NCI-H524 treated with DMSO at 0.1 percent for 48 hours (cell line): Measurements from ENCODE around the gene NECTIN1.

Experiments
- DNase-seq: peaks from one replicate; lab custom pipeline; 2025; lab: John Stamatoyannopoulos, UW

NECTIN1 gene

DNA sequence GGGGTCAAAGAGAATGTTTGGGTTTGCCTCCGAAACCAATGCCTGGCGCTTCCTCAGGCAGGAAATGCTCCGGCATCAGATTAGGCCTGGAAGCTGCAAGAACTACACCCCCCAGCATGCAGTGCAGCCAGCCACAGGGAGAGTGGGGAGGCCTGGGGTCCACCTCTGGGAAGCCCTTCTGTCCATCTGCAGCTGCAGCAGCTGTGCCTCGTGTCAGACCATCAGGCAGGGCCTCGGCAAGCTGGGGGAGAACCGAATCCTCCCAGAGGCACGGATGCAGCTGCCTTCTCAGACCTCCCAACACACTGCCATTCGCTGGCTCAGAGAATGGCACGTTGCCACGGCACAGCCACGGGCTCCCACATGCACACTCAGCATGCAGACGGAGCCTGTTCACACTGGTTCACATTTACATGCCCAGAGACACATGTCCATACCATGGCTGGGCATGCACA, 57.4 kb downstream of the NECTIN1 start:
- no peak for DNase-seq

DNA sequence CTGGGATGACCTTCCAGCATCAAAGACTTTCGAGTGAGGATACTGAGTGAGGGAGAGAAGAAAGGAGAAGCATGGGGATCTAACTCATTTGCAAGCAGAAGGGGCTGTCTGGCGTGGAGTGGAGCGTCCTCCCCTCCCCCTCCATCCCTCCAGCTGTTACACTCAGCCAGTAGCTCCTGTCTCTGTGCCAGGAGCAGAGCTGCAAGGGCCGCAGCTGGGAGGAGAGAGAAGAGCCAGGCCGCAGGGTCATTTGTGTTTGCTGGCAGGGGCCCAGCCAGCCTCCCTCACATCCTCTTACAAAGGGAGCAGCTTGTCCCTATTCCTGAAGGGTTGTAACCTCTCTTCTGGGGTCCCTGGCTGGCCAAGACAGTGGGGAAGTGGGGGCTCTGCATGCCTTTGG, 57.9 kb downstream of the NECTIN1 start:
- DNase-seq: peak; percentile 54

DNA sequence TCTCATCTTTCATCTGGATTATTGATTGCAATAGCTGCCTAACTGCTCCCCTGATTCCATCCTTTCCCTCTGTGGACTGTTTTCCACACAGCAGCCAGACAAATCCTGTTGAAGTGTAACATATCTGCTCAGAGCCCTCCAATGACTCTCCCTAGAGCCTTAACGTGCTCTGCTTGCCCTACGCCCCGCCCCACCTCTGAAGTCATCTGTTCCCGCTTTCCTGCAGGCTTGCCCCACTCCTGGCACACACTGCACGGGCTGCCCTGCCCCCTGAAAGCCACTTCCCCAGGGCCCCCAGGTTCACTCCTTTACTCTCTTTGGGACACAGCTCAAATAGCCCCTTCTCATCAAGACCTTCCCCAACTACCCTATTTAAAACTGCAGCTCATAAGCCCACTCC, 59.5 kb downstream of the NECTIN1 start:
- DNase-seq: no peak

DNA sequence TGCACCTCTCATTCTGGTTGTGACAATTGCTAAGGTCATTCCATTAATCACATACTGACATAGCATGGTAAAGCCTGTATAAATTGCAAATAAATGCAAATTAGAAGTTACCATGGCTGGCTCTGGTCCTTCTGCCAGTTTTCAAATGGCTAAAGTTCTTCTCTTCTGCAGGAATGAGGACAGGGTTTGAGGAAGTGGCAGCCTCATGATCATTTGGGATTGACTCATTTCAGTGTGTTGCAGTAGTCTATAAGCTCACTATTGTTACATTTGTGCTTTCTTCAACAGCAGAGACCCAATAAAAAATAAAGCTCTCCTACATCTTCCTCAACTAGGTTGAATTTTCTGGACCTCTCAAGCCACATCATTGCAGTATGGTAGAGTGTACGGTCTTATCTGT, 60.3 kb downstream of the NECTIN1 start:
- no peak for DNase-seq

DNA sequence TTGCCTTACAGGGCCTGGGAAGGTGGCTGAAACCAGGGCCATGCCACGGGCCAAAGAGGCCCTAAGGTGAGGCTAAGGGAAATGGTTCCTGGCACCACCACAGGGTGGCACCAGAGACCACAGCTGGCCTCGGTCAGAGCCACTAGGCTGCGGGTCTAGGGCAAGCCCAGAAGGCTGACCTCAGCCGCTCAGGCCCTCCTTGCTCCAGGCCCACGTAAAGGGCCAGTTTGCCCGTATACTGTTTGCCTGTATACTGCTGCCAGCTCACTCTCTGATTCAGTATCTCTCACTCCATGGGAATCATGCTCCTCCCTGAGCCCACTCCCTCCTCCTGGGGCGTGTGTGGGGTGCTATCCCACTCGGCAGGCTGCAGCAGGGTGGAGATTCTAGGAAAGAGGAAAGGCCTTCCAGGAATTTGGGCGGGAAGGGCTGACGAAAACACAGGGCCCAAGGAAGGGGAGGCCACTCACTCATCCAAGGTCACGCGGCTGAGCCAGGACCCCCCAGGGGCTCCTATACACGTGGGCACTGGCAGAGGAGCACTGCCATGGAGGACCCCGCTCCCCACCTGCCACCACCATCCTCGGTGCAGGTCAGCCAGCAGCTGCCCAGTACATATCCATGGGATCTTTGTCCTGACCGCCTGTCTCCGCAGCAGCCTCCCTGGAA, 62.4 kb downstream of the NECTIN1 start:
- DNase-seq: no peak

DNA sequence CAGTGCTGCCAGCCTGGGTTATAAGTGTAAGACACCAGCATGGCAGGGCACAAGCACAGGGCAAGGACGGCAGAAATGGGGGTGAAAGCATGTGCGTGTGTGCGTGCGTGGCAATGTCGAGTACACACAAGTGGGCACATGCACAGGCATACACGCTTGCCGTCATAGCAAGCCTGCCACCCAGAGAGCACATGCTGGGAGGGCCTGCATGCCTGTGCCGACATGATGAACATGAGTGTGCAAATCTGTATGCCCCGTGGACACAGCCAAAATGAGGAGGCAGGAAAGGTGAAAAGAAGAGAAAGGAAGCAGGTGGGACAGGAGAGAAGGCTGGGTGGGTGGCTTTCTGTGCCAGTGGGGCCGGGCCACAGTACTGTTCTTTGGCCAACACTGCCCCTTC, 62.9 kb downstream of the NECTIN1 start:
- DNase-seq: no peak

DNA sequence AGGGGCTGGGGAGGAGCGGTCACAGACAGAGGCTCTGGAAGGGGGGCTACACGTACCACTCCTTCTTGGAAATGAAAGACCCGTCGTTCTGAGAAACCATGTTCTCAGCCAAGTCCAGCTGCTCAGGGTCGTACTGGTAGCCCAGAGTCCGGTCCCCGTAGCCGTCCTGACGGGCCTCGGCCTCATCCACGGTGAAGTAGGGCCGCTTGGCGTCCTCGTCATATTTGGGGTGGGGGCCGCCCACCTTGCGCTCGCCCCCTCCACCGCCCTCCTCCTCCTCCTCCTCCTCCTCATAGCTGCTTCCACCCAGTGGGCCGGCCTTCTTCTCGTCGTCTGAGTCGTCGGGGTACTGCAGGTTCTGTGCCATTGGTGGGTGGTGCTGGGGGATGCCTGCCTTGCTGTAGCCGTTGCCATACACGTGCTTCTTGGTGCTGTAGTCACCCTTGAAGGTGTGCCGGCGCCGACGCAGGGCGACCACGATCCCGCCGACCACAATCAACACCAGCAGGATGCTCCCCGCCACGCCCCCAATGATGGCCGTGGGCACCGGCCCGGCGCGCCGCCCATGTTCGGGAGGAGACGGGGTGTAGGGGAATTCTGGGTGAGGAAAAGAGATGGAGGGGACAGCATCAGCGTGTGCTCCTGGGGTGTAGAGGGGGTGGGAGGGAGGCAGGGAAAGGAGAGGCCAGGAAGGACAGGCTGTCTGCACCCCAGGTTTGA, 64.1 kb downstream of the NECTIN1 start:
- no peak for DNase-seq

DNA sequence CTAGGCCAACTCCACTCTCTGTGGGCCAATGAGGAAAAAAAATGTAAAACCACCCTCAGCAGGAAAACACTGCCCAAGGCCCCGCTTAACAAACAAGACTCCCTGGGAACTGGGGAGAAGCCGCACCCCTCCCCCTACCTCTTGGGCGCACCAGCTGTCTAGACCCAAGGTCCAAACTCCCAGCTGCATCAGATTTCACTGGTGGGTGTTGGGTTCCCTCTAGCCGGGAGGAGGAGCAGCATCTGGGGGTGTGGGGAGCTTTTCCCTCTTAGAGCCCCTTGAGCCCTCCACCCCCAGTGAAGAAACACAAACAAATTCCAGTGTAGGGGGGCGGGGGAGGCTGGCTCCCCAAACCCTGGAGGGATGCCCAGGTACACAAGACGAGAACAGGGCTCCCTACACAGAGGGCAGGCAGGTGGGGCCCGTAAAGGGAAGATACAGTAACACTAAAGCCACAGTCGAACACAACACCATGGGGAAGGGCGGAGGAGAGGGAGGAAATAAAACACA, 64.9 kb downstream of the NECTIN1 start:
- DNase-seq: peak; percentile 61

DNA sequence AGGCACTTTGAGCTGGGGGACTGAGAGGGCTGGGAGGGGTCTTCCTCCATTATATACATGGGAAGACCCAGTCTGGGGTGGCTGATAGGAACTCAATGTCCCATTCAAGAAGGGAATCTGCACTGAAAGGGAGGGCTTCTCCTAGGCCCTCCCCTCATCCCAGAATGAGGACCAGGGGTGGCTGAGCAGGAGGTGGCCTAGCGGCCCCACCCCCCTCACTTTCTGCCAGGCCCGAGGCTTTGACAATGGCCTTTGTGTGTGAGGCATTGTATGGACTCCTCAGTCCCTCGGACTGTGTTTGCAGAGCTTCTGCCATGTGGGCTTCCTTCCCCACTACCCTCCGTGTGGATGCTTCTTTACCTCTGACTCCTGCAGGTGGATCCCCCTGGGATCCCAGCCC, 65.7 kb downstream of the NECTIN1 start:
- DNase-seq: no peak

DNA sequence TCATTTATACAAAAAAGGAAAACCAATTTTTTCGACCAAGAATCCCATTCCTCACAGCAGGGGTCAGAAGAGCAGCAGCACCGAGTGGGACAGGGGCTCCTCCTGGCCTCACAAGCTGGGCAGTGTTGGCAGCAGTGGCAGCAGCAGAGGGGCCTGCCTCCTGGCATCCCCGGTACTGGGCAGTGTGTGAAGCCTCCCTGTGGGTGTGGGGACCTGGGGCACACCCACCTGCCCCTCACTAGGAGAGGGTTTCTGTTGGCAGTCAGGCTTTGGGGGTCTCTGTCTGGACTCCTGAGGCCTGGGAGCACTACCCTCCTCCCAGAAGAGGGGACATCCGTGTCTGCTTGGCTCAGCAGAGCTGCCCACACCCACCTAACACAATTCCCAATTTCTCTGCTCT, 67.8 kb downstream of the NECTIN1 start:
- no peak for DNase-seq

DNA sequence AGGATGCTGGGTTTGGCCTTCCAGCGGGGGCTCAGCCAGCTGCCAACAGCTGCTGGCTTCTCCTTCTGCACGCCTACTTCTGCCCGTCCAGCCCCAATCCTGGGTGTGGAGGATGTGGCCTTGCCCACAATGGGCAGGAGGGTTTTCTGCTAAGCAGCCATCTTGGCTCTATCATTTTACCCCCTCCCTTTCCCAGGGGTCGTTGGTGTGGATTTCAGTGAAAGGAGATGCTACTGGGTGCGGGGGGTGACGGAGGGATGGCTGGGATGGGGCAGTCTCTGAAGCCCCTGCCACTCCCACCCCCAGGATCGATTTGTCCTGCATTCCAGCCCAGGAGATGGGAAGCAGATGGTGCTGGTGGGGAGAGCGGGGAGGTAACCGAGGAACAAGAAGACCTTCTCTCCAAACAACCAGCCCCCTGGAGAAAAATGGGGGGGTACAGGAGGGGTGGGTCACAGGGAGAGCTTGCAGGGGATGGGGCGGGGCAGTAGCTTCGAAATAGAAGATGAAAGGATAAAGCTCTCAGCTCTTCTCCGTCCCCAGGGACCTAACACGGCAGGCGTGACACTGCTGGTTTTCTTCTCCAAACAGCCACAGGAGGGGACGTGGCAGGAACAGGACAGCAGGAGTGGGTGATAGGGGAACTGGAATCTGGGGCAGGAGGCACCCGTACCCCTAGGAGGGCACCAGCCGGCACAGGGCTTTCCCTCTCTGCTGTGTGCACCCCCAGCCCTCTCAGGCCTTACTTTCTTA, 68.9 kb downstream of the NECTIN1 start:
- DNase-seq: no peak

DNA sequence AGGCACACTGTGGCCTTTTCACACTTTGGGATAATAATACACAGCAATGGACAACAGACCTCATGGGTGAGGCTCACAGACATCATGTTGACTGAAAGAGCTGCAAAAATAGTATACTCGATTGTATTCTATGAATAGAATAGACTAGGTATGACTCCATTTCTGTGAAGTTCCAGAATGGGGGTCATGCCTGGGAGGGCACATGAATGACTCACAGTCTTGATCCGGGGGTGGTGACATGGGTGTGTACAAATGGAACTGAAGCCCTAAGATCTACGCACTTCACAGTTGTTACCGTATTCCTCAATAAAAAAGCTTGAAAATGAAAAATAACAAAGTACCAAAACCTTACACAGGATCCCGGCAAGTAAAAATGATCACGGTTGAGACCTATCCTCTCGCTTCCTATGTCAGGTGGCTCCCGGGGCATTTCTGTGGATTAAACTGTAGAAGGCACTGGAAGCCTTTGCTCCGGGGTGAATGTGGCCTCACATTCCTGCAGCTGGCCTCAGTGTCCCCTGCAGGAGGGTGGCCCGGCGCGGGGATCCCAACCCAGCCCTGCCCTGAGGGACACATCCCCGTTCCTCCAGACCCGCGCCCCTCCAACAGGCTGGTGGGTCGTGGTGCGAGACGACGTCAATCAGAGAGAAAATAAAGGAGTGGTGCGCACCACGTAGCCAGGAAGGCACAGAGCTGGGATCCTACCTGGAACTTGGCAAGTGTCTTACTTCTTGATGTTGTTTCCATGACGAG, 75.9 kb downstream of the NECTIN1 start:
- DNase-seq: no peak

DNA sequence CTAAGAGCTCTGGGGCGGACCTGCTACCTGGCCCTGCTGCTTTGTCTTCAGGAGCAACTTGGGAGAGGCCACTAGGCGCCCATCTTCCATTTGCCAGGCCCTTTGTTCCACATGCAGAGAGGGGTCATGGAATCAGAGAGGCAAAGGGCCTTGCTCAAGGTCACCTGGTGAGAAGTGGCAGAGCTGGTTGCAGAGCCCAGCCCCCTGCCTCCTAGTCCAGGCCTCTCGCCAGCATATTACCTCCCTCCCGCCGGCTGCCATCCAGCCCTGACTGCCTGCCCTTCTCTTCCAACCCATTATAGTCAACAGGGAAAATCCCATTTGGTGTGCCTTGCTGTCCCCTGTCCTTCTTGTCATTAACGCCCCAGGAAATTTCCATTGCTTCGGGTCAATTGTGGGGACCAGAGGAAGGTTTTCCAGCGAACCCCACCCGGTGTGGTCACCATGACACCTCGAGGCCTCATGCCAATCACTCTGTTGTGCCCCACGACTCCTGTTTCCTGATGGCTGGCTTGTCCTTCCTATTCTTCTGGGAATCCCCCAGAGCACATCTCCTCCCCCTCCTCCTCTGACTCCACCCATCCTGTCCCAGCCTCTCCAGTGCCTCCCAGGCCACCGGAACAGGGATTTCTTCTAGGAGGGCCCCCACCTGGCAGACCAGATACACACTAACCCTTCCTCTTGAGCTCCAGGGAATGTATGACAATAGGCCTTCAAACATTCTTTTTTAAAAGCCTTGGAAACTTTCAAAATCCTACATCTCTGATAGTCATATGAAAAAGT, 77.0 kb downstream of the NECTIN1 start:
- no peak for DNase-seq

DNA sequence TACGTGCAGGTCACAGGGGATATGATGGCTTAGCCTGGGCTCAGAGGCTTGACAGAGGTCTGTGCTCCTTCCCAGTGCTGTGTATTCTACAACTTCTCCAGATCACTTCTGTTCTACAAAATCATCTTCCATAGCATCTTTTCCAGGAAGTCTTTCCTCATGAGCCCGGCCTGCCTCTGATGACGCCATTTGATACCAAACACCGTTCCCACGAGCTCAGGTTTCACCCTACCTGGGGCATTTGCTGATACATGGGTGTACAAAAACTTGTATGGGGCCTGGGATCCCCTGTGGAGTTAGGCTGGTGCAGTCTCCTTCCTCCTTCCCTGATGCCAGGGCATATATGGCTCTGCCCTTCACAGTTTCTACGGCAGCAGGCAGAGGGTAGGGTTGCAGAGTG, 78.7 kb downstream of the NECTIN1 start:
- DNase-seq: no peak

DNA sequence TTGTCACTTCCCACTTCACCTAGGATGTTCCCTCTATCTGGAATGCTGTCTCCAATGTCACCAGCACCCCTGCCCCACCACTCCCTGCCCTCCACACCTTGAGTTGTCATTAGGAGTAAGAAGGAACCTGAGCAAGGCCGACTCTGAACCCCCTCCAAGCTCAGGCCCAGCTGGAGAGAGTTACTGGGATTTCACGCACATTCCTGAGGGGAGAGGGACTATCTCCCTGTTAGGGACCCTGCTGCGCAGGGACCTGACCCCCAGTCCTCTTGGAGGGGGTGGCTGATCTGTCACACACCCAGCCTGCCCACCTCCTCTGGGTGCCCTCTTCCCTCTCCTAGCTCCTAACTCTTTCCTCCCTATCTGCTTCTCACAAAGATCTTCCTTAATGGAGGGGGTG, 81.7 kb downstream of the NECTIN1 start:
- DNase-seq: no peak

DNA sequence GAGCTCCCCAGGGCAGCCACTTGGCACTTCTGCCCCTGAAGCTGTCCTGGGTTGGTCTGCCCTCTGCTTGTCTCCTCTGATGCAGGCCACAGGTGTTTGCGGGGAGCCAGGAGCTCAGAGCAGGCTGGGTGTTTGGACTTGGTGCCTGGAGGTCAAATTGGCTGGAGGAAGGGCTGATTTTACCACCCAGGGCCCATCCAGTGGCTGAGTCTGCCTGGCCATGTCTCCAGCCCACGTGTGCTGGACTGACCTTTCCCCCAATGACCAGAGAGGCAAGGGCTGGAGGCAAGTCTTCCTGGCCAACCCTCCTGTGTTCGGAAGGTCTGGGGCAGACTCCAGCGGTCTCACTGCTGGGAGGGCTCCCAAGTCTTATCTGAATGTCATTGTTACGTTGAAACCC, 84.0 kb downstream of the NECTIN1 start:
- DNase-seq: no peak

DNA sequence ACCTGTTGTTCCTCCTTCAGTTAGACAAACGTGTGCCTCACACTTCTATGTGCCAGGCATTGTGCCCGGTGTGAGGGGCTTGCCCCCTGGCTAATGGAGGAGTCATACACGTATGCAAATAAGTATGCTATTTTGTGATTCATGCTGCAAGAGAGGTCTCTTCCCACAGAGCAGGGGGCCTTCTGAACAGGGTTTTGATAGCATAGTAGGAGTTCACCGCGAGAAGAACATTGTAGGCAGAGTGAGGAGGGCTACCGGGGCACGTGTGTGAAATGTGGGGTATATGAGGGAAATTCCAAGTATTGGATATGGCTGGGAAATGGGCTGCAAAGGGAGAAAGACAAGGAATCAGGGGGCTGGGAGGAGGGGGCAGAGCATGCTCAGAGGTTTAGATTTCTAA, 84.5 kb downstream of the NECTIN1 start:
- no peak for DNase-seq

DNA sequence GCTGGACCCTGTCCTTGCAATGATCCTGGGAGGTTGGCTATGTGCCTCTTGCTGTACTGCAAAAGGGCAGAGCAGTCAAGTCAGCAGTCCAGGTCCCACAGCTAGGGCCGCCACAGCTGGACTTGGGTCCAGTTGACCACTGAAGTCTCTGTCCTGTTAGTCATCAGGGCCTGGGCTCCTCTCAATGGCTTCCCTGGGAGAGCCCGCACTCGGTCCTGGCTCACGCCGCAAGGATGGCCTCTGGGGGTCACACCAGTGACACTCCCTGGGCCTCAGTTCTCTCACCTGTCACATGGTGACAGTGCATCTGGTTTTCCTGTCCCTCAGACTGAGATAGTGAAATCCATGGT, 85.1 kb downstream of the NECTIN1 start:
- DNase-seq: no peak

DNA sequence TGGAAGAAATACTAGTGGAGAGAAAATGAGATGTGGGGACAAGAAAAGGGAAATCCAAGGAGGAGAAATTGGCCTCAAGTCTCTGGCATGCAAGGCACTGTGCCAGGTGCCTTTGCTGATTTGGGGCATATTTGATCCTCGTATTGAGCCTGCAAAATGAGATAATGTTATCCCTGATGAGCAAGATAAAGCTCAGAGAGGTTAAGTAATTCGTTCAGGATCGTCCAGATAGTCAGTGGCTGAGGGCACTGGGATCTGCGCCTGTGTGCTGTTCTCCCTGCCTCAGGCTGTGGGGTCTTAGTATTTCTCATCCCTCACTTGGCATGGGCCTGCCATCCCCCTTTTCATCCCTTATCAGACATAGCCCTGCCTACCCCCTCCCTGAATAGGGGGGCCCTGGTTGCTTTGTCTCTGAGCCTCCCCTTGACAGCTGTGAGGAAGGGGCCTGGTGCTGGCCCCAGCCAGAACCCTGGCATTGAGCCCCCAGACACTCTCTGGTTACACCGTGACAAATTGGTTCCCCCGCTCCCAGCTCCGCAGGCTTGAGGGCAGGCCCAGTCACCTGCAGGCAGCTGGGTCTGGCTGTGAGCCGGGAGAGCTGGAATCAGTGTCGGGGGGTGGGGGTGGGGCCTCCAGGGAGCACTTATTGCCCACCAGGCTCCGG, 85.7 kb downstream of the NECTIN1 start:
- DNase-seq: no peak

DNA sequence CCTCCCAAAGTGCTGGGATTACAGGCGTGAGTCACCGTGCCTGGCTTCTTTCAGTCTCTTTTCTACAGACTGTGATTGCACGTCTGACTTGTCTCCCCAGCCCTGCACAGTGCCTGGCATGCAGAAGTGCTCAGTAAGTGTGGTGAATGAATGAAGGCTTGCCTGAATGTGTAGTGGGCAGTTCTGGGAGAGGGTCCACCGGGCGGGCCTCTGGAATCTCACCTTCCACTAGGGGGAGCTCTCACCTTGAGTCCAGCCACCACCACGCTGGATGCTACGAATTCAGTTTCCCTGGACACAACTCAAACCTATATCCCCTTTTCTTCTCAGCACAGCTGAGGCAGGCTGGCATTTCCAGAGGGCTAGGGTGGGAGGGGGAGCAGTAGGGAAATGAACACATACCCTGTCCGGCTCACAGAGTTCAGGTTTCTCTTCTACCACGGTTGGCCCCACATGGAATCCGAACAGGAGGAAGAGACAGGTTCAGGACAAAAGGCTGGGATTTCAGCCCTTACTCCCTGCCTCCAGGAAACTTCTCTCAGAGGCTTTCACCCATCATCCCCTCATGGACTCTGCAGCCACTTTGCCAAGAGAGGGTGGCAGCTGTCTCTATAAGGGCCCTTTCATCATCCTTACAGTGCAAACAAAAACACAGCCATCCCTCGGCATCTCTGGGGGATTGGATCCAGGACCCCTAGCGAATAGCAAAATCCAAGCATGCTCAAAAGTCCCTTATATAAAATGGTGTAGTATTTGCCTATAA, 86.8 kb downstream of the NECTIN1 start:
- no peak for DNase-seq
